Activated CD4-positive, alpha-beta T cell treated with anti-CD3 and anti-CD28 coated beads, Interleukin-2, amount 10 ng/mL, durations not matched to agents 7 days and 5 days (primary cell): ENCODE results near the gene RPS21. TPM values are rescaled to one million over a fixed set of nuclear protein-coding genes. Genes with fewer than 3 reads are reported as not detected.

Source experiments
- CTCF ChIA-PET: fragments of 350-600 bp; sonication (Branson Sonifier 250); formaldehyde crosslinking; loops from one replicate; lab custom pipeline; 2021; ENCODE audit warnings: antibody characterized with exemption; lab: Charles Lee
- POLR2A ChIA-PET: fragments of 350-600 bp; sonication (Branson Sonifier 250); formaldehyde crosslinking; loops from one replicate; lab custom pipeline; 2021; ENCODE audit warnings: antibody characterized with exemption; lab: Charles Lee
- DNase-seq: peaks from one replicate; pipeline ENCODE4 v3.0.0-alpha.2; 2020
- H3K27ac Mint-ChIP-seq: one replicate; pipeline ENCODE4 v1.8.0; 2021; ENCODE audit warnings: mild to moderate bottlenecking, moderate library complexity, mixed read lengths
- H3K27me3 Mint-ChIP-seq: one replicate; pipeline ENCODE4 v1.8.0; 2021; ENCODE audit warnings: mixed read lengths
- H3K36me3 Mint-ChIP-seq: one replicate; pipeline ENCODE4 v1.8.0; 2021; ENCODE audit warnings: low read depth, mixed read lengths
- H3K4me1 Mint-ChIP-seq: one replicate; pipeline ENCODE4 v1.8.0; 2021; ENCODE audit warnings: mixed read lengths
- H3K4me3 Mint-ChIP-seq: one replicate; pipeline ENCODE4 v1.8.0; 2021; ENCODE audit warnings: mild to moderate bottlenecking, moderate library complexity, mixed read lengths
- H3K9me3 Mint-ChIP-seq: one replicate; pipeline ENCODE4 v1.8.0; 2021; ENCODE audit warnings: mixed read lengths
- total RNA-seq, 2 experiments: library from RNA; stranded (reverse); gene quantifications; one replicate each; pipeline ENCODE4 v1.2.3, GENCODE V29; 2021

Gene RPS21
- total RNA-seq, 2 experiments from 2014 or later, result 1,391 to 1,979 TPM

- Mint-ChIP-seq H3K27ac (peak overlapping the region; percentile 9), H3K4me3 (no peak overlapping the region), H3K4me1 (no peaks in the 10 kb centered on the region), H3K9me3 (no peaks in the 10 kb centered on the region), H3K36me3 (no peaks in the 10 kb centered on the region), H3K27me3 (peaks cover 13% of the 10 kb centered on the region)
- no peak for DNase-seq
- CTCF ChIA-PET, result no interaction called here
- POLR2A ChIA-PET, result no interaction called here
Measured at GRCh38 chr20:62429455-62430310, 42.8 kb downstream of the RPS21 start.

- no peaks in the 10 kb centered on the region for H3K36me3 Mint-ChIP-seq
- H3K27ac Mint-ChIP-seq, result no peak overlapping the region
- H3K4me3 Mint-ChIP-seq, result no peak overlapping the region
- CTCF ChIA-PET, result no interaction called here
- H3K9me3 Mint-ChIP-seq, result no peaks in the 10 kb centered on the region
- POLR2A ChIA-PET, result no interaction called here
- H3K4me1 Mint-ChIP-seq, result no peaks in the 10 kb centered on the region
- peaks cover 19% of the 10 kb centered on the region for H3K27me3 Mint-ChIP-seq
- DNase-seq, result no peak
Measured at GRCh38 chr20:62430311-62430853, 43.5 kb downstream of the RPS21 start.

DNA sequence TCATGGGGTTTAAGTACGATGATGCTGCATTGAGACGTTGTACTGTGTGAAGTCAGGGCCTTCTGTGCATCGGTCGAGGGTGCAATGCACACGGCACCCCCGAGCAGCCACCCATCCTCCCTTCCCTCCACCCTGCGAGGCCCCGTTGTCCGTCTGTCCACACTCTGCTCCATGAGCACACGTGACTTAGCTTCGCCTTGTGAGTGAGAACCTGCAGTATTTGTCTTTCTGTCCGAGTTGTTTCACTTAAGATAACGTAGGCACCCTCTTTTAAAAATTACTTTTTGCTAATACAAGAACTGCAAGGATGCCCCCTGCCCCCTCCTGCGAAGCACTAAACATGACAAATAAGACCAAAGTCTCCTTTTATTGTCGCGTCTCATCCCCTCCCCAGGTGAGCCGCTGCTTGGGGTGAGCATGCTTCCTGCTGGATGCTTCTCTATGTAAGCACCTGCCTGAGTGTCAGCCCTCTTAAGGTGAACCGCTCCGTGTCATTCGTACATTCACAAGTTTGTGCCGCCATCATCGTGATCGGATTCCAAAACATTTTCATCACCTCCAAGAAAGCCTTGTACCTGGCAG lies 44.1 kb downstream of the RPS21 start:
- H3K27ac Mint-ChIP-seq, result no peak overlapping the region
- no peaks in the 10 kb centered on the region for H3K9me3 Mint-ChIP-seq
- POLR2A ChIA-PET, result no interaction called here
- no peaks in the 10 kb centered on the region for H3K36me3 Mint-ChIP-seq
- no peak for DNase-seq
- no peaks in the 10 kb centered on the region for H3K4me1 Mint-ChIP-seq
- H3K4me3 Mint-ChIP-seq, result no peak overlapping the region
- H3K27me3 Mint-ChIP-seq, result peaks cover 20% of the 10 kb centered on the region
- CTCF ChIA-PET, result no interaction called here

DNA sequence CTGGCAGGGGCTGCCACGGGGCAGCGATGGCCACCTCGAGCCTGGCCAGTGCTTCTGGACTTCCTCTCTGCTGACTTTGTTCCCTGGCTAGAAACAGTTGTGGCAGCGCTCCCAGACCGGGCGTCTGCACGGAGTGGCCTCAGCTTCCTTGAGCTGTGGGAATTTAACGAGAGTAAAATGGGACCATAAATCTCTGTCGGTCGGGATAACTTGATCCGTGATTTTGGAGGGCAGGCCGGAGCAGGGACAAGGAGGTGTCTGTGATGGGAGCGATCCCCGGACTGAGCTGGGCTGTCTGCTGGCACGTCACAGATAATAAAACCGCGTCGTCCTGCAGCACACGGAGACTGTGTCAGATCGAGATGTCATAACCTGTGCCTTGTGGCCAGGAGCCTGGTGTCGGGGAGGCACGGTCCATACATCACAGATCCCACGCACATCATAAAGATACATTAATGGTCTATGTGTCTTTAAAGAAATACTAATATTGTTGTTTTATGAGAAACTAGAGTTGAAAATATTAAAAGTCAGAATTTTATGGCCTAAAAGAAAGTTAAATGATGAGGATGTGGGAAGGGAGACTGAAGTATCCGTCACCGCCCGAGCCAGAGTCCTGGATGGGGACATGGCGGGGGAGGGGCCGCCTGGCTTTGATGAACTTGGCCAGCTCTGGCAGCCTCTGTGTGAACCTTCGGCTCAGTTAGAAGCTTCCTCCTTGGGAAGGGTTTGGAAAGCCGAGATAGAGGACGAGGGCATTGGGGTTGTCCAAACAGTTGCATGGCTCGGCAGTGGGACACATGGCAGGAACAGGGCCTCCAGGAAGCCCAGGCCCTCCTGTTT lies 47.0 kb downstream of the RPS21 start:
- H3K4me1 Mint-ChIP-seq, result no peaks in the 10 kb centered on the region
- no peak overlapping the region for H3K27ac Mint-ChIP-seq
- H3K36me3 Mint-ChIP-seq, result no peaks in the 10 kb centered on the region
- H3K4me3 Mint-ChIP-seq, result no peak overlapping the region
- POLR2A ChIA-PET, result no interaction called here
- CTCF ChIA-PET, result no interaction called here
- peaks cover 20% of the 10 kb centered on the region for H3K27me3 Mint-ChIP-seq
- no peaks in the 10 kb centered on the region for H3K9me3 Mint-ChIP-seq
- DNase-seq, result no peak

DNA sequence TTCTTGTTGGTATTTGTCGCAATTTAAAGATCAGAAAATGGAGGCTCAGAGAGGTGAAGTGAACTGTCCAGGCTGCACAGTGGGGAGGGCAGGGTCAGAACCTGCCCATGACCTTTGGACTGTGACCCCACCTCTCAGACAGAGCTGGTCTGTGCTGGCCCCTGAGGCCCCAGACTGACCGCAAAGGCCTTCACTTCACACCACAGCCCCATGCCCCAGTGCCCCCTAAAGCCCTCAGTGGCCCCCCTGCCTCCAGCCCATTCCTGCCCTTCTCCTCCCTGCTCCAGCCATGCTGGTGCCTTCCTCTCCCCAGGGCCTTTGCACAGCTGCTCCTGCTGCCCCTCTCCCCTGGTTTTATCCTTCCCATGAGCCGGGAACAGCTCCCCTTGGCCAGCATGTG lies 49.8 kb downstream of the RPS21 start:
- Mint-ChIP-seq H3K27me3 (peaks cover 20% of the 10 kb centered on the region), H3K27ac (no peak overlapping the region), H3K9me3 (no peaks in the 10 kb centered on the region), H3K4me1 (no peaks in the 10 kb centered on the region), H3K4me3 (no peak overlapping the region), H3K36me3 (no peaks in the 10 kb centered on the region)
- POLR2A ChIA-PET, result no interaction called here
- CTCF ChIA-PET, result interaction anchor here (1.2 kb wide), 1 partner anchor 9 kb away, joined by 4 read pairs; the partner anchor contains the start of gene RBBP8NL
- no peak for DNase-seq

DNA sequence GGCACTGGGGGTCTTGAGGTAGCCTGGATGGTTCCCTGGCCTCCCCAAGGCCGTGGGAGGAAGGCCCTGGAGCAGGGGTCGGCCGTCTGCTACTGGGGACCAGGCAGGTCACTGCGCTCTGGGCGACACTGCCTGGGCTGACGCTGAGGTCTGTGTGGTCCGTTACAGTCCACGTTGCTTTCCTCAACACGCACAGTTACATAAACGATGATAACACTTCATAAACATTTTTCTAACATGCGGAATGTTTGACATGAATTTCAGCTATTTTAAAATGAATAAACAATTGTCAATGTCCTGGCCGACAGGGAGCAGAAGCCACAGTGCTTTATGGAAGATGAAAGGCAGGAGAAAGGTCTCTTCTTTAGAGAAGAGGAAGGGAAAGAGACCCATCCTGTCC lies 50.6 kb downstream of the RPS21 start:
- Mint-ChIP-seq H3K27me3 (peaks cover 20% of the 10 kb centered on the region), H3K4me1 (no peaks in the 10 kb centered on the region), H3K9me3 (no peaks in the 10 kb centered on the region), H3K27ac (no peak overlapping the region), H3K36me3 (no peaks in the 10 kb centered on the region), H3K4me3 (no peak overlapping the region)
- CTCF ChIA-PET, result interaction anchor here (1.2 kb wide), 1 partner anchor 10 kb away, joined by 4 read pairs; the partner anchor contains the start of gene RBBP8NL
- DNase-seq, result no peak
- POLR2A ChIA-PET, result no interaction called here

- no peak for DNase-seq
- Mint-ChIP-seq H3K27ac (no peak overlapping the region), H3K9me3 (no peaks in the 10 kb centered on the region), H3K27me3 (peaks cover 20% of the 10 kb centered on the region), H3K4me3 (no peak overlapping the region), H3K36me3 (no peaks in the 10 kb centered on the region), H3K4me1 (no peaks in the 10 kb centered on the region)
- POLR2A ChIA-PET, result no interaction called here
- CTCF ChIA-PET, result interaction anchor here (1.2 kb wide), 1 partner anchor 11 kb away, joined by 4 read pairs; the partner anchor contains the start of gene RBBP8NL
Measured at GRCh38 chr20:62437927-62438326, 51.0 kb downstream of the RPS21 start.

Other genes starting within 250 kb of the RPS21 start
- gene PSMA7, start 243.7 kb upstream of the RPS21 start, total RNA-seq, result 100 to 1,000 TPM; 250 to 306 TPM
- 10 to 100 TPM; 17.3 to 19.7 TPM for gene SS18L1, start 243.3 kb upstream of the RPS21 start, total RNA-seq
- 10 to 100 TPM; 33.6 to 37.3 TPM for gene MTG2, start 204.1 kb upstream of the RPS21 start, total RNA-seq
- gene HRH3, start 166.8 kb upstream of the RPS21 start, total RNA-seq, result not detected
- gene OSBPL2, start 148.6 kb upstream of the RPS21 start, total RNA-seq, result 10 to 100 TPM; 30.2 to 30.9 TPM
- 10 to 100 TPM; 86.1 to 90.1 TPM for gene ADRM1, start 84.1 kb upstream of the RPS21 start, total RNA-seq
- under 1 TPM; 0.64 to 0.67 TPM for gene LAMA5, start 19.8 kb upstream of the RPS21 start, total RNA-seq
- 10 to 100 TPM; 19.1 to 22.5 TPM for gene CABLES2, start 20.2 kb downstream of the RPS21 start, total RNA-seq
- not detected for gene RBBP8NL, start 40.4 kb downstream of the RPS21 start, total RNA-seq
- not detected for gene GATA5, start 88.9 kb downstream of the RPS21 start, total RNA-seq